ENCODE measurements around the gene CYTL1.
"Not testable (repeated sequence)": the region's sequence is repeated elsewhere in the genome, so short reads cannot be mapped to it uniquely, and the experiment has no call there.

CYTL1 gene

GRCh38 chr4:5019274-5019673, at the start of gene CYTL1:
TSS of gene CYTL1 (minus strand) at chr4:5019458. CDS start at chr4:5019445, 13 bp downstream.
- DNase-seq (ENCODE audit: low spot score): no peak

- no peak for DNase-seq (ENCODE audit: low spot score)
Measured at GRCh38 chr4:5067908-5068307, 48.6 kb upstream of the CYTL1 start.

GRCh38 chr4:5066968-5067367, 47.7 kb upstream of the CYTL1 start:
- DNase-seq (ENCODE audit: low spot score): not testable (repeated sequence)

DNA sequence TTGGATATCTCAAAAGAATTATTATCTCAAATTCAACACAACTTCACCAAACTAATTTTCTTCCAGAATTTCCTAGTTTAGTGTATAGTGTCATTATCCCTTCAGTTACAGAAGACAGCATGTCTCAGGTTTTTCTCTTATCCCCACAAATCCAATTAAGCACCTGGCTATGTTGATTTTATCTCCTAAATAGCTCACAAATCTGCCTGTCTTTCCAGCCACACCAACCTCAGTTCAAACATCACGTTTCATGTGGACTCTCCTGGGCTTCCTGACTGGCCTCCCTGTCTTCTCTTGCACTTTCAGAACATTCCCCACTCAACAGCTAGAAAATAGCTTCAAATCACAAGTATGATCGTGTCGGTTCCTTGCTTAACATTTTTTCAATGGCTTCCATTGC, 46.8 kb upstream of the CYTL1 start:
- DNase-seq (ENCODE audit: low spot score): no peak

- no peak for DNase-seq (ENCODE audit: low spot score)
Measured at GRCh38 chr4:5055411-5055810, 36.2 kb upstream of the CYTL1 start.

DNA sequence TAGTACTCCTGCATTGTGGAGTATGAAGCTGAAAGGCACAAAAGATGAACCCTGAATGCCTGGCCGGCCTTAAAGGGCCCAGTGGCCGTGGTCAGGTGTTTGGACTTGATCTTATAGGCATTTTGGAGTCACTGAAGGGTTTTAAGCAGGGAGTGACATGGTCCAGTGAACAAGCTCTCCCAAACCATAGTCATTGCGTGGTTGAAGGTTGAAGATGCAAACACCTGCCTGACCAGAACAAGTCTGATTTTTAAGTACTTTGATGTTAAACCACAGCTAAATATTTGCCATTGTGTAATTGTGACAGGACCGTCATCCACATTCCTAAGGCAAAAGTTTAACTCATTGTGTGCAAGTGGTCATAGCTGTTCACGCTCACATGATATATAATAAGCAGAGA, 35.3 kb upstream of the CYTL1 start:
- no peak for DNase-seq (ENCODE audit: low spot score)

- no peak for DNase-seq (ENCODE audit: low spot score)
Measured at GRCh38 chr4:5052726-5053425, 33.6 kb upstream of the CYTL1 start.

DNA sequence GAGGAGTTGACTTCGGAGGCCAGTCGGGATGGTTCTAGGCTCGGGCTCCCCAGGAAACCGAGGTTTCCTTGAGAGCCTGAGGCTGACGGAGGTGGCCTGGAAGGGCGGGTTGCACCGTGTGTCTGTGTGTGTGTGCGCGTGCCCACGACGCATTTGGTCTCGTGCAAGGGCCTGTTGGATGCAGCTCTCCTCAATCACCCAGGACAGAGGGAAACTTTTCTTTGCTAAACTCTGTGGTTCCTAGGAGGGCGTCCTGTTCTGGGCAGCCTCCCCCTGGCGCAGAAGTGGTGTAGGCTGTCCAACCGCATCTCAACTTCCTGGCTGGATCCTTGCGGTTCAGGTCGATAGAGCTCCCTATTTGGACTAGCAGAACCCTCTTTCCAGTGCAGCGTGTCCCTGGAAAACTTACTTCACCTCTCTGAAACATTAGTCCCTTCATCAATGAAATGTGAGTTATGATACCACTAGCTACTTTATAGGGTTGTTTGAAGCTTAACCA, 33.0 kb upstream of the CYTL1 start:
- DNase-seq (ENCODE audit: low spot score): no peak

GRCh38 chr4:5051278-5052203, 32.3 kb upstream of the CYTL1 start, which contains the start of gene STK32B:
TSS of gene STK32B (plus strand) at chr4:5051480.
- no peak for DNase-seq (ENCODE audit: low spot score)

- DNase-seq (ENCODE audit: low spot score): peak; percentile 11
Measured at GRCh38 chr4:5050520-5051277, 31.4 kb upstream of the CYTL1 start.

DNA sequence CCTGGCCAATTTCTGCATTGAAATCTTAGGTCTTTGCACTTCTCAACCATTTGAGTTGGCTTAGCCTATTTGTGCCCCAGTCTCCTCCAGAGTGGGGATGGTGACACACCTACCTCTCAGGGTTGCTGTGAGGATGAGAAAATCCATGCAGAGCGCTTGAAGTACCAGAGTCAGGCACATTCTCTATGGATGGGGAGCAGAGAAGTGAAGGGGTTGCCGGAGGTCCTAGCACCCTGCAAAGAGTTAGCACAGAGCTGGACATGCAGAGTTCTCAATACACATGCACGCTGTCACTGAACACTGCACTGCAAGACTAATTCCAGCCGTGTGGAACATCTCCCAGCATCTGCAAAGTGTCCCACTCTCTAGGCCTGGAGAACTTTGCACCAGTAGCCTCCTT, 29.5 kb upstream of the CYTL1 start:
- no peak for DNase-seq (ENCODE audit: low spot score)

DNA sequence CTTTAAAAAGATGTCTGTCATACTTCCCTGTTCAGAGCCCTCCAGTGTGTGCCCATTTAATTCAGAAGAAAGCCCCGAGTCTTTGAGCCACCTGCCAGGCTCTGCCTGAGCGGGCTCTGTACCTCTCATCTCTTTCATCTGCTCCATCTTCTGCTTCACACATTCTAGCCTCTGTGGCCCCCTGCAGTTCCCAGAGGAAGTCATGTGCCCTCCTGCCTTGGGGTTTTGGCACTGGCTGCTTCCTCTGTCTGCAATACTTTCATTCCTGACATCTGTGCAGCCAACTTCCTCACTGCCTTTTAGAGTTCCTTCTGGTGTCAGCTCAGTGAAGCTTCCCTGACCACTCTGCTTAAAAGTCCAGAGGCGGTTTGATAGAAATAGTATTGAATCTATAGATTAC, 25.8 kb upstream of the CYTL1 start:
- DNase-seq (ENCODE audit: low spot score): no peak

- DNase-seq (ENCODE audit: low spot score): no peak
Measured at GRCh38 chr4:5044341-5044740, 25.1 kb upstream of the CYTL1 start.

- DNase-seq (ENCODE audit: low spot score): no peak
Measured at GRCh38 chr4:5043579-5043978, 24.3 kb upstream of the CYTL1 start.

DNA sequence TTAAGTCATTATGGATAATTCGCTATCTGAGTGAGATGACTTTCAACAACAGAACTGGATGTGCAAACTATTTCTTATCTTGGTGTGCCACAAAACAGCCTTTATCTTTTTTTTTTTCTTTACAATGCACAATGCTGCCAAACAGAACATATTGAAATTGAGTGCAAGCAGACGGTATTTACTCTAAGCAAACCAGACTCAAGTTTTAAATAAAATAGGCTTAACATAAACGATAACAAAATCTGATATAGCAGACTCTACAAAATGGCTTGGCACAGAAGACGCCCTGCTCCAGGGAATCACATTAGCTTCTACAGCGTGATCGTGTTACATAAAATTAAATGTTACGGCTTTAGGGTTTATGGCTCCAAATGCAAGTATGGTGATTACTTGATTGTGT, 22.4 kb upstream of the CYTL1 start:
- DNase-seq (ENCODE audit: low spot score): no peak

GRCh38 chr4:5040856-5041620, 21.8 kb upstream of the CYTL1 start:
- DNase-seq (ENCODE audit: low spot score): no peak

- no peak for DNase-seq (ENCODE audit: low spot score)
Measured at GRCh38 chr4:5039800-5040199, 20.5 kb upstream of the CYTL1 start.

- DNase-seq (ENCODE audit: low spot score): no peak
Measured at GRCh38 chr4:5037553-5038551, 18.6 kb upstream of the CYTL1 start.

- DNase-seq (ENCODE audit: low spot score): no peak
Measured at GRCh38 chr4:5036239-5036638, 17.0 kb upstream of the CYTL1 start.

GRCh38 chr4:5034206-5034605, 14.9 kb upstream of the CYTL1 start:
- DNase-seq (ENCODE audit: low spot score): no peak

All from activated CD4-positive, alpha-beta T cell treated with anti-CD3 and anti-CD28 coated beads, Interleukin-2, Interleukin-4, amounts not matched to agents 100 ng/mL and 50 ng/mL, durations not matched to agents 16 hours and 8 hours (primary cell).